22Rv1 (cell line): Measurements from ENCODE around the gene TAAR2.

ENCODE experiments used
- ZFX ChIP-seq: fragments of 450-650 bp; IDR thresholded peaks from 2 replicates; pipeline ENCODE4 v1.6.1; 2017; ENCODE audit warnings: antibody characterized with exemption, borderline replicate concordance
- TF ChIP-seq, protein P1 (sequence below): fragments of 450-650 bp; IDR thresholded peaks from 2 replicates; pipeline ENCODE4 v1.5.1; 2017; ENCODE audit warnings: mild to moderate bottlenecking

GRCh38 chr6:132669690-132670291 lies 45.7 kb upstream of the TAAR2 start:
- TF ChIP-seq, protein P1, sequence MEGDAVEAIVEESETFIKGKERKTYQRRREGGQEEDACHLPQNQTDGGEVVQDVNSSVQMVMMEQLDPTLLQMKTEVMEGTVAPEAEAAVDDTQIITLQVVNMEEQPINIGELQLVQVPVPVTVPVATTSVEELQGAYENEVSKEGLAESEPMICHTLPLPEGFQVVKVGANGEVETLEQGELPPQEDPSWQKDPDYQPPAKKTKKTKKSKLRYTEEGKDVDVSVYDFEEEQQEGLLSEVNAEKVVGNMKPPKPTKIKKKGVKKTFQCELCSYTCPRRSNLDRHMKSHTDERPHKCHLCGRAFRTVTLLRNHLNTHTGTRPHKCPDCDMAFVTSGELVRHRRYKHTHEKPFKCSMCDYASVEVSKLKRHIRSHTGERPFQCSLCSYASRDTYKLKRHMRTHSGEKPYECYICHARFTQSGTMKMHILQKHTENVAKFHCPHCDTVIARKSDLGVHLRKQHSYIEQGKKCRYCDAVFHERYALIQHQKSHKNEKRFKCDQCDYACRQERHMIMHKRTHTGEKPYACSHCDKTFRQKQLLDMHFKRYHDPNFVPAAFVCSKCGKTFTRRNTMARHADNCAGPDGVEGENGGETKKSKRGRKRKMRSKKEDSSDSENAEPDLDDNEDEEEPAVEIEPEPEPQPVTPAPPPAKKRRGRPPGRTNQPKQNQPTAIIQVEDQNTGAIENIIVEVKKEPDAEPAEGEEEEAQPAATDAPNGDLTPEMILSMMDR: peak; percentile 75
- TF ChIP-seq ZFX: no peak
